Limb (tissue), 2 donors: ENCODE measurements around the gene STT3A.

Experiments used
- DNase-seq, 2 donors: peaks; one replicate each; pipeline ENCODE4 v3.0.0-alpha.2; 2016; ENCODE audit errors: extremely low spot score in 2 of 2

STT3A gene

DNA sequence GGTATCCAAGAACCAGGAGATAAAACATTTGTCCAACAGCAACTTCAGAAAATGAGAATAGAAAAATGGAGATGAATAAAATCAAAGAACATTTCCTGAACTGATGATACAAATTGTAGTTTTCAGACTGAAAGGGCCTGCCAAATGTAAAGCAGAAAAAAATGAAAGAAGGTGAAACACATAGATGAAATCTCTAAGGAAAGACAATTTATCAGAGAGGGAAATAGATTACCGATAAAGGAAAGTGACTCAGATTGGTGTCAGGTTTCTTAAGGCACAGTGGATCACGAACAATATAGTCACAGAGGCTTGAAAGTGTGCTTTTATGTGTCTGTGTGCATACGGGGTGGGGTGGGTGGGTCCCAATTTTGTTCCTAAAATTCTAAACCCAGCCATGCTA lies 4.1 kb upstream of the STT3A start:
- no peak for DNase-seq

DNA sequence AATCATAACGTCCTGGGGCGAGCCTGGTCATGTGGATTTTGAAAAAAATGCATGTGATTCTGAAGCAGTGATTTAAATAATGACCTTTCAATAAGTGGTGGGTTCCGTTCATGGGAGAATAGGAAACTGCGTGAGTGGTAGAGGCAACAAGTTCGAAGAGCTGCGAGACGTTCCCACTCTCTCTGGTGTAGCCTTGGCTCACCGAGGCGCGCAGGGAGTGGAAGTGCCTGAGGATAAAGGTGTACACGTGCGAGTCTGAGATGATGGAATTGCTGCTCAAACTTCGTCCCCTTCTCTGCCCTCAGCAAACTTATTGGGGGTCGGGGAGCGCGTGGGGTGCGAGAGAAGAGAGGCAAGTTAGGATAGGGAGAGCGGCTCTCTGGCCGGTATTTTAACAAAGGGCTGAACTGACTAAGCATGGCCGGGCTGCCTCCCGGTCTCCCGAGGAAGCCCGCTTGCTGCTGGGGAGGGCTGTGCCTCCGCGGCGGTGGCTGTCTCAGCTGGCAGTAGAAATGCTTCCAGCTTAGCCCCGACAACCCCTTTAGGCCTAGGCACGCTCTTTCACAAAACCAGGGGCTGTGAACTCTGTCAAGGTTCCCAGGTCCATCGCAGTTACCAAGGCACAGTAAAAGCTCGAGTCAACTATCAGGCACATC lies 875 bp upstream of the STT3A start:
- DNase-seq, result peak; percentile 49 to 74

DNA sequence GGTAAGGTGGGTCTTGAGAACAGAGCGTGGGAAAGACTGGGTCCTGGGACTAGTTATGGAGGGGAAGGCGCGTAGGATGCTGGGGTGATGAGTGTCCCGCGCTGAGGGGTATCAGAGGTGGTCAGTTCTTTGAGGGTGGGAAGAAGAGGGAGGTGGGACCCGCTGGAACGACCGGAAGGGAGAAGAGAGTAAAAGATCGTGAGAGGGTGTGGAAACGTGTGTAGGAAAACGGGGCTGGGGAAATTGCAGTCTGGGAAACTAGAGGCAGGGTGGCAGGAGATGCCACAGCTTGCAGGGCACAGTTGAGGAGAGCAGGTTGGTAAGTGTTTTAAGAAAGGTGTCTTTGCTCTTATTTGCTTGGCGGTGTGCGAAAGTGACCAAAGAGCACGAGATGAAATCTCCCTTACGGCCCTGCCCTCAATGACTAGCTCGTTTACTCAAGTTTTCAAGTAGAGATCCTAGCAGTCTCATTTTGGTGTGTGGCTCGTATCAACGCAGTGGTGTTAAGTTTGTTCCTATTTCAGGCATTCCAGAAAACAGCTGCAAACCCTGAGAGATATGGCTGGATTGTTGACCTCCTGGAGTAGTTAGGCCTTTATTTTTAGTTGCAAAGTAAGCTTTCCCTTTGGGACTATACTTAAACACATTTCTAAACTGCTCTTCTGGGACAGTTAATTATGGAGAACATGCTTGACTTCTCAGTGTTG lies 615 bp downstream of the STT3A start:
- DNase-seq, result peak in 1 of 2 donors; percentile 29

DNA sequence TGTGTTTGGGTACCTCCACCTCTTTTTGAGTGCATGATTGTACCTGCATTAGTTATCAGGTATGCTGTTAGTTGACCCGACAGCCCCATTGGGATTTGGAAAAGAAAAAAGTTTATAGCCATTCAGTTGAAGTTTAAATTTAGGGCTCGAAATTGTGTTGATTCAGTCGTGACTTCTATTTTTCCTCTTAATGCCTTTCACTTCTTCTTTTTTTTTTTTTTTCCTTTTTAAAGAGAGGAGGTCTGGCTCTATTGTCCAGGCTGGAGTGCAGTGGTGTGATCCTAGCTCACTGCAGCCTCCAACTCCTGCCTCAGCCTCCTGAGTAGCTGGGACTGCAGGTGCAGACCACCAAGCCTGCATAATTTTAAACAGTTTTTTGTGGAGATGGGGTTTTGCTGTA lies 2.3 kb downstream of the STT3A start:
- no peak for DNase-seq

DNA sequence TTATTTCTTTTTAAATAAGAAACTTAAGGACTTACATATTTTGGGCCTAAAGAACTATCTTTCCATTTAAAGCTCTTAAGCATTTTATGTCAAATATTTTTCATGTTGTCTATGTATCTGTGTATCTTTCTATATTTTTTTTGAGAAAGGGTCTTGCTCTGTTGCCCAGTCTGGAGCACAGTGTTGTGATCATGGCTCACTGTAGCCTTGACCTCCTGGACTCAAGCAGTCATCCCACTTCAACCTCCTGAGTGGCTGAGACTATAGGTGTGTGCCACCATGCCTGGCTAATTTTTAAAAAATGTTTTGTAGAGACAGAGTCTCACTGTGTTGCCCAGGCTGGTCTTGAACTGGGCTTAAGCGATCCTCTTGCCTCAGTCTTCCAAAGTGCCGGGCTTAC lies 8.0 kb downstream of the STT3A start:
- DNase-seq, result no peak

DNA sequence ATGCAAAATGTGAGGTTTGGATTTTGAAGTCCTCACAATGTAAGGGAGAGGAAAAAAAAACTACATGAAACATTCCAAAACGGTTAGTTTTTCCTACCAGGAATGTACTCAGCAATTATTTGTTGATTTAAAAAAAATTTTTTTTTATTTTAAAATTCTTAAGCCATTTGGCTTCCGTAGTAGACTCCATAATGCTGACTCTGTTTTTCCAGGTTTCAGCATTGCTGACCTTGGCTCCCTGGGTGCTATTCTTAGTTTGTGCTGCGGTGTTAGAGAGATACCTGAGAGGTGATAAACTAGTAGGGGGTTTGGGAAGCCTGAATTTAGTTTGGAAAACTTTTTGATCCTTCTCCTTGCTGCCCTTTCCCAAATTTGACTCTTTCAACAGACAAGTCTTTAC lies 10.6 kb downstream of the STT3A start:
- no peak for DNase-seq

DNA sequence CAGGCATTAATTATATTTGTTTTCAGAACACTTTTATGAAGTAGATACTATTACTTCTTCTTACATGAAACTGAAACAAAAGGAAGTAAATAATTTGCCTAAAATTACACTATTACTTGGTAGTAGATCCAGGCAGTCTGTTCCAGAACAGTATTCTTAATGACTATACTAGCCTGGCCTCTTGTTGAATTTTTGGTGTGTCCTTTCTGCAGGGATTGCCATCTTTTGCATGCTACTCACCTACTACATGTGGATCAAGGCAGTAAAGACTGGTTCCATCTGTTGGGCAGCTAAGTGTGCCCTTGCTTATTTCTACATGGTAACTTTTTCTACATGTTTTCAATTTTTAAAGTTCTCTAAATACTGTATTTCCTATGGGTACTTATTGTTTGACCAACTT lies 12.8 kb downstream of the STT3A start:
- no peak for DNase-seq

DNA sequence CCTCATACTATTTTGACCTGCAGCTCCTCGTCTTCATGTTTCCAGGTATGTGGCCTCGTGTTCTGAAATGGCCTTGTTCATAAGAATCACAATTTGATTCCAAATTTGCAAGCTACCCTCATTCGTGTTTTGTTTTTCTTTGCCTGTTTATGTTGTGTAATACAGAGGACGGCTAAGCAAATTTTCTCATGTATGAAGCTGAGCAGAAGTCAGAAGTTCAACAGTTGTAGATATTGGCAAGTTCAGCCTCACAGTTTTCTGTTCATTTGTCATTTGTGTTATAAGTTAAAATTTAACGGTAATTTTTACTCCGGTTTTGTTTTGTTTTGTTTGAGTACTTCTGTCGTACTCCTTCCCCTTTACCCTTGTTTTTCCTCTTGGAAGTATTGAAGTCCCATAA lies 16.9 kb downstream of the STT3A start:
- no peak for DNase-seq

DNA sequence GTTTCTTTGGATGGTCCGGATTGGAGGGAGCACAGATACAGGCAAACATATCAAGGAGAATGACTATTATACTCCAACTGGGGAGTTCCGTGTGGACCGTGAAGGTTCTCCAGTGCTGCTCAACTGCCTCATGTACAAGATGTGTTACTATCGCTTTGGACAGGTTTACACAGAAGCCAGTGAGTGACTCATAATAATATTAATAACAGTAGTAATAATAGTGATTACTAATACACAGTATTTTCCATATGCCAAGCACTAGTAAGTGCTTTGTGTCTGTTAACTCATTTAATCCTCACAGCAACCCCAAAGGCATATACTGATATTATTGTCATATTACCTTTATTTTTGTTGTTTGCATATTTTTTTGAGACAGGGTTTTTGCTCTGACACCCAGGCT lies 25.7 kb downstream of the STT3A start:
- no peak for DNase-seq

DNA sequence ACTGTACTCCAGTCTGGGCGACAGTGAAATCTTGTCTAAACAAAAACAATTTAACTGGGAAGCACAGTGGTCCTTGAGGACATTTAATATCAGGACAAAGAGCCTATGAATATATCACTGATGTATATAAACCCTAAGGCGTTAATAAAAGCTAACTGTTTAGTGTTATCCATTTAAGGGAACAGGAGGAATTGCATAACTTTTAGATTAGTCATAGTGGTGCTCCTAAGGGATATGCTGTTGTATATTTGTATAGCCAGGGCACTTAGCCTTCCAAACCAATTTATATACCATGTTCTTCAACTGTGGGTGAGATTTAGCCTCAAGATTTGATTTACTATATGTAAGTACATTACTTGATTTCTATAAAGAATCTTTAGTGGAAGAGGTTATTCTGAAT lies 29.3 kb downstream of the STT3A start:
- no peak for DNase-seq

DNA sequence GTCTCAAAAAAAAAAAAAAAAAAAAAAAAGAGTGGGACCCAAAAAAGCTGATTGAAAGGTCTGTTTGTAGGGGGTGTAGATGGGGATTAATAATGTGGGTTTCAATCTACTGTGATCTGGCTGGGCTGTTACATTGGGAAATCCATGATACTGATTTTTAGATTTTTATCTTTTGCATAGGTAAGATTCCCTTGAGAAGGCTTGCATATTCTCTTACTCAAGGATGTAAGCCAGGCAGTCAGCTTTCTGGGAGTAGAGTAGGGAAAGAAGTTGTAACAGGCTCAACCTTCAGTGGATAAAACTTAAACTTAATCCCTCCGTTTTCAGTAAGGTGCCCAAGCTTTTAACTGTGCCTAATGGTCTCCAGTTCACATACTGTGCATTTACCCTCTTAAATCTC lies 30.4 kb downstream of the STT3A start:
- no peak for DNase-seq

DNA sequence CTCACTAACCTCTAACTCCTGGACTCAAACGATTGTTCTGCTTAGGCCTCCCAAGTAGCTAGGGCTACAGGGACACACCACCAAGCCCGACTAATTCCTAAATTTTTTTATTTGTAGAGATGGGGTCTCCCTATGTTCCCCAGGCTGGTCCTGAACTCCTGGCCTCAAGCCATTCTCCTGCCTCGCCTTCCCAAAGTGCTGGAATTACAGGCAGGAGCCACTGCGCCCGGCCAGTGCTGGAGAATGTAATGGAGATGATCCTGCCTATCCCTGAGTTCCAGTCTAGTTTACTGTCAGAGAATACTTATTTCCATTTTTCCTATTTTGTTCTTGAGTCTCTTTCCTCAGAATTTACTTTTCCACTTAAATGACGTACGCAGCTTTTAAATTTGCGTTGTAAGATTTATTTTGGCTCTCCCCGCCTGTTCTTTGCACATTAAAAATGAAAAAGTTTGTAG lies 32.1 kb downstream of the STT3A start, which contains the start of gene CHEK1:
Gene CHEK1 (plus strand): TSS at position 408 of the 458 bp plus-strand sequence. CDS start 1,606 bp downstream, outside the sequence.
- DNase-seq, result no peak

DNA sequence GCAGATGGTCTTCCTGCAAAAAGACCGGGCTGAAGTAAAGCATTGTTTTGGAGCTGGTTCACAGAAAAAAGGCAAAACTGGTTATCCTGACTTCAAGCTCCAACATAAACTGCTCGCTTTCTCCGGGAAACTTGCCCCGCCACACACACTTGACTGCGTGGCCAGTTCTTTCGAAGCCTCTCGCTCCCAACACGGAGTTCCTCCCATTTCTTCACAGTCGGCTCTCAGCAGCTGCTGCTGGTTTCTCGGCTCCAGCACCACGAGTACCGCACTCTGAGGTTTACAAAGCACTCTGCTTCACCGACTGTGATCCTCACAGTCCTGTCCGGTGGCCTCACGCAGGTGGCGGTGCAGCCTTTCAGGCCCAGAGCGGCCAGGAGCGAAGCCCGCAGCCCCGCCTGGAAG lies 32.6 kb downstream of the STT3A start:
- no peak for DNase-seq

DNA sequence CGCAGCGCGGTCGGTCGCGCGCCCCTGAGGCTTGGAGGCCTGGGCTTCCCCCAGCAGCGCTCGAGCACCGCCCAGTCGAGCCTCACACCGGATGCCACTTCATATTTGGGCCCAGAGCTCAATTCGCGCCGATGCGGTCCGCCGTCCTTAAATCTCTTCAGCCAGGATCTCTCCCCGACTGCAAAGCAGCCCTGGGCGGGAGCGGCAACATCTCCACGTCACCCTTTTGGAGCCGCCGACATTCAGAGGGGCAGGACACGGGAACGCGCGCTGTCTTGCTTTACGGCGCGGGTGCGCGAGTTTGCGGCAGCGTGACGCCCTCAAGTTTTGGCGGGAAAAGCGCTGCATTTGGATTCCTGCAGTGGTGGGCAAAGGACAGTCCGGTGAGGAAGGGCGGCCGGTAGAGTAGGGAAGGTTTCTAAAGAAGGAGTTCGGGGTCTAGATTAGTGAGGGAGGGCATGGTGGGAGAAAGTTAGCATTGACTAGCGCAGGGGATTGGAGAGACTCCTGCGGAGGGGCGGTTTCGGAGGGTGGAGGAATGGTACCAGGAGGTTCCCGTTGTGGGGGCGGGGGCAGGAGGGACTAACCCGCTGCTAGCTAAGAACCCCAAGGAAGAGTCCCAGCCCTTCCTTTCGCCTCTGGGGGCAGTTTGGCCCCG lies 33.1 kb downstream of the STT3A start:
- DNase-seq, result peak; percentile 91 to 95

DNA sequence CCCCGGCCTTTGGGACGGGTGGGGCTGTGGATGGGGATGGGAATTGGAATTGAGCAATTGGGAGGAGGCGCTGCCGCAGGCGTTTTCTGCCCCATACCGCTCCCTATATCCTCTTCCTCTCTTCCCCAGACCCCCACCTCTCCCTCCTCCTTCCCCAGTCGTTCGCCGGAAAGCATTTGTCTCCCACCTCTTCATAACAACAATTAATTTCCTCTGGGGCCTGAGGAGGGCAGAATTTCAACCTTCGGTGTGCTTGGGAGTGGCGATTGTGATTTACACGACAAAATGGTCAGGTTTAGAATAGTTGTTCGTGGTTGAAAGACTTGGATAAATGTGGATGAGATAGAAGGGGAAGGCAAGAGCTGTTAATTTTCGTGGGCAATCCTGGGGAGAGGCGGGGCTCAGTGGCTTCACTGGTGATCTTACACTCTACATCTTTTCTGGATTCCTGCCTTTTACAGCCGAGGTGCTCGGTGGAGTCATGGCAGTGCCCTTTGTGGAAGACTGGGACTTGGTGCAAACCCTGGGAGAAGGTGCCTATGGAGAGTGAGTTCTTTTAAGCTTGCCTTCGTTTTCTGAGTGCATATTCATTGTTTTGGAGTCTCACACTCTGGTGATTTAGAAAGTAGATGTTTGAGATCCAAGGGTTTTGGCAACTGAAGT lies 33.8 kb downstream of the STT3A start:
- peak in 1 of 2 donors; percentile 50 for DNase-seq

DNA sequence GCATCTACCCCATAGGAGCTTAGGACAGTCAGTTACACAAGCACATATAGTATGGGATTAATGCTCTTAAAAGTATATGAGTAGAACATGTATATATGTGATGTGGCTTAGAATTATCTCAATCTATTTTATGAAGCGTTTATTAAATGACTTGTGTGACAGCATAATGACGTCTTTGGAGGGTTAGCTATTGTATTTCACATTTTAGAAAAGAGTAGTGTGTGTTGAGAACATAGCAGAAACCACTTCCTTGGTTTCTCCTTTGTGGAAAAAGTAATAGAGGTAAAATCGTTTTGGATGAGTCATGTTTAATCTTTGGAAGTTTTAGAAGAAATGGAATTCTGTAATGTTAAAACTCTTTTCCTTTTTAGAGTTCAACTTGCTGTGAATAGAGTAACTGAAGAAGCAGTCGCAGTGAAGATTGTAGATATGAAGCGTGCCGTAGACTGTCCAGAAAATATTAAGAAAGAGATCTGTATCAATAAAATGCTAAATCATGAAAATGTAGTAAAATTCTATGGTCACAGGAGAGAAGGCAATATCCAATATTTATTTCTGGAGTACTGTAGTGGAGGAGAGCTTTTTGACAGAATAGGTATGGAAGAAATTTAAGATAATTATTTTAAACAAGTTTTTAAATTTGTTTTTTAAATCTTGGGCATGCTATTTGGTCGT lies 34.7 kb downstream of the STT3A start:
- DNase-seq, result no peak

DNA sequence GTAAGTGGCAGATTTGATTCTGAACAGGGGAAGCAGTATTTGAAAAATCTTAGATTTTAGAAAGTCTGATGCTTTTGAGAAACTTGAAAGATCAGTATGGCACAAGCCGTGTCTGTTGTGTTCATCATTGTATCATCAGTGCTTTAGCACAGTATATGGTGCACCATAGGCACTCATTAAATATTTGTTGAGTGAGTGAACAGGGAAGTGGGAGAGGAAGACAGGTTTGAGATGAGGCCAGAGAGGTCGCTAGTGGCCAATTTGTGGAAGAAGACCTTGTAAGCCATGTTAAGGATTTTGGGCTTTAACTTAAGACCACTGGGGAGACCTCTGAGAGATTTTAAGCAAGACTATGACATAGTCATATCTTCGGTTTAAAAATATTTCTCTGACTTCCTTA lies 45.2 kb downstream of the STT3A start:
- no peak for DNase-seq

DNA sequence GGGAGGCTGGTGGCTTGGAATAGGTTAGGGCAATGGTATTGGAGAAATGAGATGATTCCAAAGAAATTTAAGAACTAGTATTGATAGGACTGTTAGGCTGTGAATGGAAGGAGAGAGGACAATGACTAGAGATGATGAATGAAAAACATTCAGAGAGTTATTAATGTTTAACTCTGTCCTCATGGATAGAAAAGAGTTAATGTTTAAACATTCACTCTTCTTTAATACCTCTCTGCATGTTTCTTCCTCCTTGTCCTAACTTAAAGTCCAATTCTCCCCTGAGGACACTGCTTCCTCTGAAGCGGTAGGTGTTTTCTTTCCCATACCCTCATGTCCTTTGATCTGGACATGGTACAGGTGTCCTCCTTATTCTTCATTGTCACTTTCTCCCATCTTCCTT lies 45.7 kb downstream of the STT3A start:
- no peak for DNase-seq

DNA sequence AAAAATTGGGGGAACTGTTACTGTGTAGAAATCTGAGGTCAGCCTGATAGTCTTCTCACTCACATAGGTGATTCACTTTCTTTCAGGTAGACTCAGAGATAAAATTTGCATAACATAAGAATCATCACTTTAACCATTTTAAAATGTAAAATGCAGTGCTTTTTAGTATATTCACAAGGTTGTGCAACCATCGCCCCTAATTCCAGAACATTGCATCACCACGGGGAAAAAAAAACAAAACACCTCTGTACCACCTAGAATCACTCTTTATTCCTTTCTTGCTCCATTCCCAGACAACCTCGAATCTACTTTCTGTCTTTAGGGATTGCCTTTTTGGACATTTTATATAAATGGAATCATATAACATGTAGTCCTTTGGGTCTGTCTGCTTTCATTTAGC lies 53.2 kb downstream of the STT3A start:
- no peak for DNase-seq

DNA sequence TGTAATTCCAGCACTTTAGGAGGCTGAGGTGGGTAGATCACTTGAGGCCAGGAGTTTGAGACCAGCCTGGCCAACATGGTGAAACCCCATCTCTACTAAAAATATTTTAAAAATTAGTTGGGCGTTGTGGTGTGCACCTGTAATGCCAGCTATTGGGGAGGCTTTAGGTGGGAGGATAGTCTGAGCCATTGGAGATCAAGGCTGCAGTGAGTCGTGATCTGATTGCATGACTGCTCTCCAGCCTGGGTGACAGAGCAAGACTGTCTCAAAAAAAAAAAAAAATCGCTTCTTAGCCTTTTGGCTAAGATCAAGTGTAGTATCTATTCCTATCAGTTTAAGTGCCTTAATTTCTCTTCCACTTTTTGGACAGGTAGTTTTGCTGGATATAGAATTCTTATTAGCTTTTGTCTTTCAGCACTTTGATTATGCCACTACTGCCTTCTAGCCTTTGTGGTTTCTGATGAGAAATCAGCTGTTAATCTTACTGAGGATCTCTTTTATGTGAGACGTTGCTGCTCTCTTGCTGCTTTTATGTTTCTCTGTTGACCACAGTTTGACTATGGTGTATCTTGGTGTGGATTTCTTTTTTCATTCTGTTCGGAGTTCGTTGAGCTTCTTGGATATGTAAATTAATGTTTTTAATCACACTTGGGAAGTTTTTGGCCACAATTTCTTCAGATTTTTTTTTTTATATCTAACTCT lies 57.0 kb downstream of the STT3A start:
- DNase-seq, result no peak

DNA sequence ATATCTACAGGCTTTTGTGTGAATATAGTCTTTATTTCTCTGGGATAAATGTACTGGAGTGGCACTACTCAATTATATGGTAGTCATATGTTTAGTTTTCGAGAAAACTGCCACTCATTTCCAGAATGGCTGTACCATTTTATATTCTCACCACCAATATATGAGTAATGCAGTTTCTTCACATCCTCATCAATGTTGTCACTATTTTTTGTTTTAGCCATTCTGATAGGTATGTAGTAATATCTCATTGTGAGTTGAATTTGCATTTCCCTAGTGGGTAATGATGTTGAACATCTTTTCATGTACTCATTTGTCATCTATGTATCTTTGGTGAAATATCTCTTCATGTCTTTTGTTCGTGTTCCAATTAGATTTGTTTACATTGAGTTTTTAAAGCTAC lies 70.0 kb downstream of the STT3A start:
- DNase-seq, result no peak
